DND-41 (cell line): ENCODE measurements around the gene ZNF609.

Experiments used
- CTCF ChIP-seq: IDR thresholded peaks from 2 replicates; pipeline ENCODE4 v1.5.1; 2012; ENCODE audit warnings: borderline replicate concordance, low read length, moderate library complexity, mild to moderate bottlenecking; ENCODE audit not compliant: poor library complexity, severe bottlenecking; ENCODE audit errors: extremely low read depth
- EZH2 ChIP-seq: IDR thresholded peaks from 3 replicates; pipeline ENCODE4 v1.6.1; 2012; ENCODE audit warnings: borderline replicate concordance, low read depth, mild to moderate bottlenecking, moderate library complexity, low read length, inconsistent platforms; ENCODE audit not compliant: severe bottlenecking

GRCh38 chr15:64665179-64665578 lies 204.8 kb downstream of the ZNF609 start:
- TF ChIP-seq CTCF, result no peak
- no peak for TF ChIP-seq EZH2
